Measurements from ENCODE around the gene CNR1.
A peak's percentile ranks its signal among the peaks of the same experiment; 100 is the strongest.
"Not testable (repeated sequence)": the region's sequence is repeated elsewhere in the genome, so short reads cannot be mapped to it uniquely, and the experiment has no call there.

The CNR1 gene

GRCh38 chr6:88165844-88166492 lies at the start of gene CNR1:
Gene CNR1, minus strand, starts transcription at chr6:88166347. Its CDS starts 21,073 bp downstream, at chr6:88145274.
- peak; percentile 52 for DNase-seq

DNA sequence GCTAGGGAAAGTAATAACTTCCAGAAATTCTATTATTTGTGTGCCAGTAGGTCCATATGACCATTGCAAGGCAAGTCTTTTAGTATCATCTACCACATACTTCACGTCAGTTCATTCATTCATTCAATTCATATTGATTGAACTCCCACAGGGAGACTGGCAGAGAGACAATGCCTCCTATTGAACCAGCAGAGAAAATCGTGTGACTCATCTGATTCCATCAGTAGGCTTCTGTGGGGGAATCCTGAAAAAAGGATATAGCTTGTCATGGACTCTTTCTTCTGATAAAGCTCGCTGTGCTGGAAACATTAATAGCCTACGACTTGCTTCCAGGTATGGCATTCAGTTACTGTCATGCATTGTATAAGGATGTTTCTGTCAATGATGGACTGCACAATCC lies 45.3 kb upstream of the CNR1 start:
- DNase-seq, result no peak

- no peak for DNase-seq
These were observed 43.2 kb upstream of the CNR1 start for GRCh38 chr6:88209301-88209700.

DNA sequence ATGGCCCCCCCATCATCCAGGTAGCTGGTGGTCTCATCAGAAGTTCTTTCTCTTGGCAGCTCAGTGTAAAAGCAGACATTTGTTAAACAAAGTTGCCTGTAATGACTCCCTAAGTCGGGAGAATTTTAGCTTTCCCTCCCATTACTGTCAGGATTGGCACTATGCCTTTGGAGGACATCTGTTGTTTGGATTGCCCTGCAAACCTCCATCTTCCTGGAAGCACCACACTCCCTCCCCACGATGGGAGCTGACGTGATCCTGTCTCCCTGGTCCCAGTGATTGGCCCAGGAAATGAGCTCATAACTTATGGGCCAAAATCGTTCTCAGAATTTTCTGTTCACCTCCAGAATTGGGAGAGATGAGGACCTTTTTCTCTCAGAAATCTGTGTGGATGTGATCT lies 42.6 kb upstream of the CNR1 start:
- peak; percentile 36 for DNase-seq

GRCh38 chr6:88201734-88202133 lies 35.6 kb upstream of the CNR1 start:
- not testable (repeated sequence) for DNase-seq

DNA sequence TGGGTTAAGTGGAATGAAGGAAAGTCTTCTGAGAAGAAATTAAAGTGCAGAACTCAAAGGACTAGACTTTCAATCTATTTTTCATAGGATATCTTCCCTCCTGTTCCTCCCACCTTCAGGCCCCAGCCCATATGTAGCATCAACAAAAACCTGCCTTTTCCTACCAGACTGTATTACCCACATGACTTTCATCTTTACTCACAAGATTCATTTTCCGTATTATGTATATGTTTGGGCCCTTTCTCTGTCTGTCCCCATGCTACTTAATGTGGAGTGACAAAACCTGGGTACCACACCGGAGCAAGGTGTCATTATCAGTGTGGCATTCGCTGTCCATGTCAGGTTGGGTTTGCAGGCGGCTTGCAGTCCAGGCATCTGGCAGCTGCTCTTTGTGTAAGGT lies 18.8 kb upstream of the CNR1 start:
- DNase-seq, result no peak

- no peak for DNase-seq
These were observed 17.3 kb upstream of the CNR1 start for GRCh38 chr6:88183471-88183870.

GRCh38 chr6:88179692-88180091 lies 13.5 kb upstream of the CNR1 start:
- no peak for DNase-seq

DNA sequence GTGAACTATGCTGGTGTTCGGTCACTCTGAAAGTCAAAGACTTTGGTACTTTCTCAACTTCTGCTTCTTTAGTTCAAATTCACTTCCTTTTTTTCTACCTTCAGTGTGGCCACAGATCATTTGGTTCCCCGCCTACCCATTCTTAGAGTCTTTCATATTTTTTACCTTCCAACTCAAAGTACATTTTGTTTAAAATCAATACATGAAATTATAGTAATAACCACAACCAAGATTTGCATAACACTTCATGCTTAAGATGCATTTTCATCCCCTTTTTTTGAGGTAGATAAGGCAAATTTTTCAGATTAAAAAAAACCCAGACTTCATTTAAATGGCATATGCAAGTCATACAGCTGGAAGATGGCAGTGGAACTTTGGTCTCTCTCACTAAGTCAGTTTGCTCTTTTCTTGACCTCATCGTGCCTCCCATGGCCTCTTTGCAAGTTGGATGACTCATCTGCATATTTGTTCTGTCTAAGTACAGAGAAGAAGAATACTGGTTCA lies 11.9 kb upstream of the CNR1 start:
- DNase-seq, result no peak

DNA sequence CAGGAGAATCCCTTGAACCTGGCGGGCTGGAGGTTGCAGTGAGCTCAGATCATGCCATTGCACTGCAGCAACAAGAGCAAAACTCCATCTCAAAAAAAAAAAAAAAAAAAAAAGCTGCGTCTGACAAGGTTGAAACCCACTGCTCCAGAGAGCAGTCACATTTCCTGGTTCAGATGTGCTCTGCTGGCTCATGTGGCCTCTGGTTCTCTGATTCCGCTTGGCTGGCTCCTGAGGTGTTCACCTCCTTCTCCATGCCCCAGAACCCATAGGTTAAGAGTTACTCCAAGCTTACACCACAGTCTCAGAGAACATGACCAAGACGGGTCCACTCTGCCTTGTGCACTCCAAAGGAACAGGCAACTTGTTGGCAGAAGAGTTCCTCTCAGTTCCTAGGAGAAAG lies 8.8 kb upstream of the CNR1 start:
- no peak for DNase-seq

DNA sequence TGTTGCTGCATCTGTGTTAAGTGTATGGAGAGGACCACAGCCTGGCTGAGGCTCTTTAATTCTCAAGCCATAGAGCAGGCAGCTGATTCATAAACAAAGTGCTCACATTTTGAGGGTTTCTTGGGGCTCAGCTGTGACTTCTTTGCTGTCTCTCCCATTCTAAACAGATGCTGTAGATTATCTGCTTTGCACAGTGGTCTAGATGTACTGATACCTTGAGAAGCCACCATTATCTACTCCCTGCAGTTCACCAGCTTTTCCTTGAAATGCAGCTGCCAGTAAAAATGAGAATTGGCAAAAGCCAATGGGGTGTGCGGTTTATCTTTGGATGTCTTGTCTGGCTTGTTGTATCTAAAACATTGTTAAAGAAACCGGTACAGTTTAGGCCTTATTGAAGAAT lies 5.2 kb upstream of the CNR1 start:
- DNase-seq, result no peak

GRCh38 chr6:88168362-88168761 lies 2.2 kb upstream of the CNR1 start:
- no peak for DNase-seq

DNA sequence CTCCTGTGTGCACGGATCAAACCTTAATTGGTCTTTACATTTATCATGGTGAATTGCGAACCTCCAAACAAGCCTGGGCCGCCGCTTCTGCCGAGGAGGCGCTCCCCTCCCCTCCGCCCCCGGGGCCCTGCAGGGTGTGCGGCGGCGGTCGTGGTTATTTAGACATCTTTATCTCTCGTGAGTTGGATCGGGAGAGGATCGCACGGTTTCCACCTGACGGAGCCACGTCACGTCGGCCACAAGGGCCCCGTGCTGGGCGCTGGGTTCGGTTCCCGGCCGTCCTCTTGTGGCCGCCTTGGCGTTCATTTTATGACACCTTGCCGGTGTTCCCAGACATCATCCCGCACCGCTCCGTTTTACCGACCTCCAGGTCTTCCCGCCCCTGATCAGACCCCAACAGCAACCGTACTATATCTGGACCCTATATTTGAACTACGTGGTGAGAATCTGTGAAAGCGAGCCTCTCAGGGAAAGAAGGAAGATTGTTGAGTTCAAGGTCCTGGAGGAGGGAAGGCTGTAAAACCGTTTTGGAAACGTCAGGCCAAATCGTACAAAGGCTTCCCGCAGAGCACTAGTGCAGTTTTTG lies 1.3 kb upstream of the CNR1 start:
- DNase-seq, result no peak

- peak; percentile 71 for DNase-seq
These were observed 575 bp upstream of the CNR1 start for GRCh38 chr6:88166493-88167351.

- no peak for DNase-seq
These were observed 882 bp downstream of the CNR1 start for GRCh38 chr6:88165087-88165843.

DNA sequence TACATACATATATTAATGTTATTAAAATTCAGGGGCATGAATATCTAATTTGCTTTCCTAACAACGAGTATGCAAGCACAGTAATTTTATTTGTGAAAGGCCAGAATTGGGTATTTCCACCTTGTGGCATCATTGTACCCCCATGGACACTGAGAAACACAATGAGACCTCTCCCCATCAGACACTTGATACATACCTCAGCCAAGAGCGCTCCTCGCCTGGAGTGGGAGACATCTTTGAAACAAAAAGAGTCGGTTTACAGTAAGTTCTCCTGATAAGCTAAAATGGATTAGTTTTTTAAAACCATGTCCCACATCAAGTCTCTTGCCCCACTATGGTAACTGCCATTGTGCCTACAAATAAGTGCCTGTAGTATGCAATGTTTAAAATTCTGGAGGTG lies 2.1 kb downstream of the CNR1 start:
- DNase-seq, result no peak

- DNase-seq, result no peak
These were observed 2.5 kb downstream of the CNR1 start for GRCh38 chr6:88163616-88164015.

GRCh38 chr6:88161940-88162339 lies 4.2 kb downstream of the CNR1 start:
- DNase-seq, result no peak

DNA sequence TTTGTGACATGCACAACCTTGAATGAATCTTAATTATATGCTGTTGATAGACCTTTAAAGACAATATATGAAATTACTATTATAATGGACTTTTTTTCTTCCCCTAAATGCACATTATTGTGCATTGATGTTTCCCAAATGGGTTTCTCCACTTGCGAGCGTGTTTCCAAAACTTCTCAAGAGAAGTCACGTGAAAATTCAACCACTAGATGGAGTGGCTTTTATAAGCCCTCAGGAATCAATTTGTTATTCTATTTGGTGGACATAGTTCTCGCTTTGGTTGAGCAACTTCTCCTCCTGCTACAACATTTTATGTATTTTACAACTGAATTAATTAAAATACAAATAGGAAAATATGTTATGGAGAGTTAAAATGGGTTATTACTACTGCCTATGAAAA lies 9.0 kb downstream of the CNR1 start:
- no peak for DNase-seq

DNA sequence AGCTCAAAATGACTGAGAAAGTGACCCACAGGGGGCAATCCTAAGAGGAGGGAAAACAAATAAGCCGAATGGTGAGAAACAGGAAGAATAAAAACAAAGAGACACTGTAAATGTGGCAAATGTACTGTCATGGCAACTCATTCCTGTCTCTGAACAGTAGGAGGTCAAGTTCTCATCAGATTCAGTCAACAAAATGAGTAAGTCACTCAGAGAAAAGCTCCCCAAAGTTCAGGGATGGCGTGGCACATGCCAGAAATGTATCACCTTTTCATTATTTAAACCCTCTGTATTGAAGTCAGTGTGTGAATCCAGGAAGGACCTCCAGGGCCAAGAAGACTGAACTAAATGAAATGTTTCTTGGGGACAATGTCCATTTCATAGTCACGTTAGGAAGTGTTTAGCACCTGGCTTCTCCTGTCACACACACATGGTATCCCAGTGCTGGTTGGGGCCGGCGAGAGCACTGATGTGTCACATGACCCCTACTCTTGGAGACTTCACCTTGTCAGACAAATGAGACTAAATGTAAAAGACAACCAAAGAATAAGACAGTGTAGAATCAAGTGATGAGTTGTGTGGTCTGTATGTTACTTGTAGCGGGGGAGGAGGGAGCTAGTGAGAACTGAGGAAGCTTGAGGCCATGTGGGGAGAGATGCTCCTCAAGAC lies 20.7 kb downstream of the CNR1 start:
- no peak for DNase-seq

DNA sequence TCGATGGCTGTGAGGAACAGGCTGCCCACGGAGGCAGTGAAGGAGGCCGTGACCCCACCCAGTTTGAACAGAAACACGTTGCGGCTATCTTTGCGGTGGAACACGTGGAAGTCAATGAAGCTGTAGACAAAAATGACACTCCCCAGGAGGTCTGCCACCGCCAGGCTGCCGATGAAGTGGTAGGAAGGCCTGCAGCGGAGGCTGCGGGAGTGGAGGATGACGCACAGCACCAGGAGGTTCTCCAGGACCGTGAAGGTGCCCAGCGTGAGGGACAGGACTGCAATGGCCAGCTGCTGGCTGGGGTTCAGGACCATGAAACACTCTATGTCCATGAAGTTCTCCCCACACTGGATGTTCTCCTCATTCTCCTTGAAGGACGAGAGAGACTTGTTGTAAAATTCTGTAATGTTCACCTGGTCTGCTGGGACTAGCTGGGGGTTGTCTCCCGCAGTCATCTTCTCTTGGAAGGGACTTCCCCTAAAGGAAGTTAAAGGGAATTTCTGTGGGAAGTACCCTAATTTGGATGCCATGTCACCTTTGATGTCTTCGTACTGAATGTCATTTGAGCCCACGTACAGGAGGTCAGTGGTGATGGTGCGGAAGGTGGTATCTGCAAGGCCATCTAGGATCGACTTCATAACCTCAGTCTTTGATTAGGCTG lies 21.4 kb downstream of the CNR1 start:
- no peak for DNase-seq
